T47D (cell line): ENCODE data around the gene BANK1.

Experiments used
- DNase-seq, 2 experiments: peaks; one replicate each; pipeline versions ENCODE4 v3.0.0 to v3.0.0-alpha.2; 2011 to 2012; ENCODE audit warnings: low read depth in 1 of 2, low spot score in 1 of 2
- JUND ChIP-seq: IDR thresholded peaks from 2 replicates; pipeline ENCODE4 v1.6.1; 2012; ENCODE audit warnings: low read depth
- in situ Hi-C: cut with HindIII; loops from 2 replicates; pipeline ENCODE4 v1.10.0; 2016; ENCODE audit warnings: low sequenced_read_pairs, low pct_unique_long_range_greater_than_20kb

BANK1 gene

DNA sequence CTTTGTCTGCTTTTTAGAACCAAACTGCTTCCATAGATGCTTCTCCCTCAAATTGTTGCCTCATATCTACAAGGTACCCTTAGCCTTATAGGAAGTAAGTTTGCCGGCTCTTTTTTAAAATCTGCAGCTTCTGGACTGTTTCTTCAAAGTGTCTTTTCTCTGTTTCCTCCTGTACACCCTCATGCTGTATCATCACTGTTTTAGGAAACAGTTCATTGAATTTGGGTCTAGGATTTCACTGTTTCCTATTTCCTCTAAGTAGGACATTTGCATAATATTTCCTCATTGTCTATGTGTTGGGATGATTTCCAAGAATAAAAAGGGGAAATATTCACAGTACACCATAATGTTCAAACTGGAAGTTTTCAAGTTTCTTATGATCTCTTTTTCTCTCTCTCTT is 43.0 kb downstream of the BANK1 start:
- DNase-seq, result no peak
- no peak for TF ChIP-seq JUND
- in situ Hi-C loops, result no loop called here

DNA sequence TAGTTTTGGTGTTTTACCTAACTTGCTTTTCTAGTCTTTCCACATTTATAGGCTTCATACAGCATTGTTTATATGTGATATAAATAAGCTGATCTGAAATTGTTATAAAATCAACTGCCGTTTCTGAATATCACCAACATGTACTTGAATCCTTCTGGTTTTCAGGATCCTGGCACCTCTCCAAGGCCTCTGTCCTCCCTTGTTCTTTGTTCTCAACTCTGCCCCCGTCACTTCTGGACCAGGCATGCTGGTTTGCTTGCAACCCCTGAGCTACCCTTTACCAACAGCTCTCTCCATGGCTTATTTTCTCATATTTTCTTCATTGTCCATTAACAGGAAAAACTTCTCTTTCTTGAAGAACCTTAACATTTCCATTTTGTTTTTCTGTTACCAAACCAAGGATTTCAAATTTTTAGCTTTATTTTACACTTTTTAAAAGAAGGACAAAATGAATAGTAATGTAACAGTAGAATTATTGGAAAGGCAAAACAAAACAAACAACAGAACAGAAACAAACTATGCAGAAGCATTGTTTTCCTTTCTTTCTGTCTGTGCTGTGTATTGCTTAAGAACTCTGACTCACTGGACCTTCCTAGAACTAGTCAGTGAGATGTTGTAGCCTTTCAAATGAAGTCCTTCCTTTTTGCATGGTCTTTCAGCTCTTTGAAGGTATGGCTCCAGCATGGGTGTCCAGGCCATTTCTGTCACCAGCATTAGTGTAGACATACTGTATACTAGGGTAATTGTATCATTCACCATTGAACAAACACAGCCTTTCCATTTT is 44.8 kb downstream of the BANK1 start:
- DNase-seq, result peak in 1 of 2 experiments; percentile 67
- in situ Hi-C loops, result no loop called here
- TF ChIP-seq JUND, result no peak

- in situ Hi-C loops, result no loop called here
- no peak for DNase-seq
- no peak for TF ChIP-seq JUND
Measured at GRCh38 chr4:101843054-101843453, 52.5 kb downstream of the BANK1 start.

GRCh38 chr4:101846550-101846949 is 56.0 kb downstream of the BANK1 start:
- TF ChIP-seq JUND, result no peak
- in situ Hi-C loops, result no loop called here
- no peak for DNase-seq

- no peak for TF ChIP-seq JUND
- no peak for DNase-seq
- in situ Hi-C loops, result no loop called here
Measured at GRCh38 chr4:101850698-101851097, 60.2 kb downstream of the BANK1 start.

- in situ Hi-C loops, result no loop called here
- DNase-seq, result no peak
- no peak for TF ChIP-seq JUND
Measured at GRCh38 chr4:101851672-101852071, 61.1 kb downstream of the BANK1 start.

- TF ChIP-seq JUND, result no peak
- in situ Hi-C loops, result no loop called here
- DNase-seq, result no peak
Measured at GRCh38 chr4:101853028-101853427, 62.5 kb downstream of the BANK1 start.

DNA sequence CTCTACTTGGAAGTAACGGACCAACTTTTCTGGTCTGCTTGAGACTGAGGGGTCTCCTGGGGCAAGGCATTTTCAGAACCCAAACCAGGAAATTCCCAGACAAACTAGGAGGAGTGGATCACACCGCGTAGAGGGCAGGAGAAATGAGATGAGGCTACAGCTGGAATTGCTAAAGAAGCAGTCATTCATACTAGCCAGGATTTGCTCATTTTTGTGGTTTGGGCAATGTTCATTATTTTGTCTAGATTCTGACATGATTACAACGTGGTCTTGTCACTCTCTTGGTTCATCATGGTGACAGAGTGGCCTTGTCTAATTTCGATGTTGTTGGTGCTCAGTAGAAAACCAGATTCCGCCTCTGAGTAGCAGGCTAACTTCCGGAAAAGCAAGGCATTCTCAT is 63.2 kb downstream of the BANK1 start:
- no peak for DNase-seq
- TF ChIP-seq JUND, result no peak
- in situ Hi-C loops, result no loop called here

- TF ChIP-seq JUND, result no peak
- DNase-seq, result no peak
- in situ Hi-C loops, result no loop called here
Measured at GRCh38 chr4:101855239-101855638, 64.7 kb downstream of the BANK1 start.

DNA sequence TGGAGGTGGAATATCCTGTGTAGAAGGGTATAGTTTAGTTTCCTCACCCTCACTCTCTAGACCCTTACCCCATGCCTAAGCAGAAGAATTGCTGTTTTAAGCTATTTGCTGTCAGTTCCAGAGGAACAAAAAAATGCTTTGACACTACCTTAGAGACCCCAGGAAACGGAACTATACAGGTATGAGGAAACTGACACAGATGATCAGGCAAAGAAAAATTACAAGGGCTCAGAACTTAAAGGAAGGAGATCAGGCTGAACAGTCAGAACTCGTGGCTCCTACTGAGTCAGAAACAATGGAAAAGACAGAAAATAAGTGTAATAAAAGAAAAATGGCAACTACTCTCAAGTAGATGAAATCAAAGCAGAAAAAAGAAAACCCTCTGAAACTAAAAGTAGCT is 65.6 kb downstream of the BANK1 start:
- no peak for DNase-seq
- no peak for TF ChIP-seq JUND
- in situ Hi-C loops, result no loop called here

GRCh38 chr4:101857176-101857575 is 66.6 kb downstream of the BANK1 start:
- no peak for TF ChIP-seq JUND
- in situ Hi-C loops, result no loop called here
- no peak for DNase-seq

- in situ Hi-C loops, result no loop called here
- DNase-seq, result no peak
- TF ChIP-seq JUND, result no peak
Measured at GRCh38 chr4:101858641-101859040, 68.1 kb downstream of the BANK1 start.

- in situ Hi-C loops, result no loop called here
- no peak for DNase-seq
- TF ChIP-seq JUND, result no peak
Measured at GRCh38 chr4:101862595-101862994, 72.1 kb downstream of the BANK1 start.

- no peak for TF ChIP-seq JUND
- in situ Hi-C loops, result no loop called here
- peak in 1 of 2 experiments; percentile 93 for DNase-seq
Measured at GRCh38 chr4:101864660-101865059, 74.1 kb downstream of the BANK1 start.
